Suprapubic skin (tissue), 3 donors: ENCODE measurements around the gene ENTPD2.

Source experiments
- CTCF ChIP-seq, 2 donors: fragments of 200-600 bp in 1 of 2; fragments of 450-650 bp in 1 of 2; sonication (generic) in 1 of 2; IDR thresholded peaks; one replicate each; pipeline ENCODE4 v1.5.1; 2016 to 2019; ENCODE audit warnings: antibody characterized with exemption in 2 of 2, mild to moderate bottlenecking in 1 of 2, moderate library complexity in 1 of 2
- POLR2AphosphoS5 ChIP-seq, 3 donors: sonication (generic); formaldehyde crosslinking; IDR thresholded peaks; one replicate each; pipeline ENCODE4 v1.6.1; 2017; ENCODE audit warnings: antibody characterized with exemption in 3 of 3

GRCh38 chr9:137031904-137032640 is 21.8 kb downstream of the ENTPD2 start, which contains the start of gene FUT7:
- TF ChIP-seq CTCF (IDR thresholded peaks at IDR 0.05) (no peak), POLR2AphosphoS5 (IDR thresholded peaks at IDR 0.05) (no peak)
